Stimulated activated CD8-positive, alpha-beta memory T cell treated with anti-CD3 and anti-CD28 coated beads, Interleukin-7, amount 100 ng/mL, for 1 hour (primary cell): Measurements from ENCODE around the gene USP6.
"Not testable (repeated sequence)": the region's sequence is repeated elsewhere in the genome, so short reads cannot be mapped to it uniquely, and the experiment has no call there.

Experiments used
- DNase-seq, 2 donors: peaks; one replicate each; pipeline ENCODE4 v3.0.0-alpha.2; 2020; ENCODE audit warnings: low read depth in 2 of 2

Gene USP6

DNA sequence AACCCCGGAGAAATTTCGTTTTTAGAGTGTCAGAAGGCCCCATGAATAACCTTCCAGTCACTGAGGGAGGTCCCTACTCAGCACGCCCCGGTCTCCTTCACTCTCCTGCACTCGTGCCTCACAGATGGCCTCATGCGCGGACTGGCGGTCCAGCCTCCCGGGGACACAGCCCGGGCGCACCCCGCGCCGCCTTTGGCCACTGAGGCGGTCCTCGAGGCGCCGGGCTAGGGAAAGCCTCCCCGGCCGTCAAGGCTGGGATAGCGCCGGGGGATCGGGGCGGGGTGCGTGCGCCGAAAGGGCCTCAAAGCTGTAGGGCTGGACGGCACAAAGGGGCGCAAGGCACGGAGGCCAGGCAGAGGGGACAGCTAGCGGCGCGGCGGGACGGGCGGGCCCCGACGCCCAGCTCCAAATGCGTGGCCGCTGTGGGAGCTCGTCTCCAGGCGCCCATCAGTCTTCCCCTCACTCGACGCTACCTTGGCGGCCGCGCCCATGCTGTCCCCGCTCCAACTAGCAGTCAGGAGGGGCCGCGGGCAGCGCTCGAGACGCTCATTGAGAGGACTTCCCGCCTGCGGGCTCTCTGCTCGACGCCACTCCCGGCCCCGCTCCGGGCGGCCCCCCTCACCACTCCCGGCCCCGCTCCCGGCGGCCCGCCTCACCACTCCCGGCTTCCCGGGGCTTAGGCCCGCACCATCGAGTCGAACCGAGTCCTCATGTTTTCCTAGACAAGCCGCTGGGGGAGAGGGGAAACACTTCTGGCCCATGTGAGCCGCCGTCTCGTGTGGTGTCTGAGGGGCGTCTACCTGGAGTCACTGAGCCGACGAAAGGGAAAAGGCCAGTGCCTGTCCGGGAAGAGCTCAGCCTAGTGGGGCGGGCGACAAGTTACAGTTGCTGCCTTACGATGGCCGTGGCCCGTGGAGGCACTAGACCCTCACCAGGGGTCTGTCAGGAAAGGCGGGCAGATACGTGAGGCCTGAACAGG, at the start of gene USP6:
Gene USP6, plus strand, starts transcription at position 360 of the 979 bp plus-strand sequence. CDS start 14,336 bp downstream, outside the sequence.
- DNase-seq = no peak

DNA sequence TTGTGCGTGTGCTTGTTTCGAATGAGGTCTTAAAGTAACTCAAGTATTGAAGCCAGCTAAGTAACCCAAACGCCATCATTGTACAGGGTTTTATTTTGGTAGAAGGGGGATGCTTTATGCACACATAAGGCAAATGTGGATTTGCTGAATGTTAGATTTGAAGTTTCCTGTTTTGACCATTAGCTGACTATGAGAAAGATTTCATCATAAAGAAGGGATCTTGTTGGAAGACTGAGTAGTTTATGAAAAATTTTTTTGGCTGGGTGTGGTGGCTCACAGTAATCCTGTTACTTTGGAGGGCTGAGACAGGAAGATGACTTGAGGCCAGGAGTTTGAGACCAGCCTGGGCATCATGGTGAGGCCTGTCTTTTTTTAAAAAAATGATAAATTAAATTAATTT, 47.6 kb upstream of the USP6 start:
- DNase-seq = no peak

DNA sequence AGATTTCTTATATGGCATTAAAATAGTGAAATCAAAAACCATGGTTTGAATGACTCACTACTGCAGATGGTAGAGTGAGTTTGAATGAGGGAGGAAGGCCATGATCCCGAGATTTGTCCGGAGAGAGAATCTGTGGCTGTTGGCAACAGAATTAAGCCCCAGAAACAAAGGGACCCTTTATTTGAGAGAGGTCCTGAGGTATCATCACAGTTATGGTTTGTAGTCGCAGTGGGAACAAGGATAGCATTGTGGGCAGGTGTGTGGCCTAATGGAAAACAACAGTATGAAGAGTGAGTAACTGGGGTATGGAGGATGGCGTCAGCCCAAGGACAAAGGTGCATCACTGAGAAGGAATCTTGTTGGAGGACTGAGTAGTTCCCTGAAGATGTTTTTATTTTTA, 46.1 kb upstream of the USP6 start:
- no peak for DNase-seq

DNA sequence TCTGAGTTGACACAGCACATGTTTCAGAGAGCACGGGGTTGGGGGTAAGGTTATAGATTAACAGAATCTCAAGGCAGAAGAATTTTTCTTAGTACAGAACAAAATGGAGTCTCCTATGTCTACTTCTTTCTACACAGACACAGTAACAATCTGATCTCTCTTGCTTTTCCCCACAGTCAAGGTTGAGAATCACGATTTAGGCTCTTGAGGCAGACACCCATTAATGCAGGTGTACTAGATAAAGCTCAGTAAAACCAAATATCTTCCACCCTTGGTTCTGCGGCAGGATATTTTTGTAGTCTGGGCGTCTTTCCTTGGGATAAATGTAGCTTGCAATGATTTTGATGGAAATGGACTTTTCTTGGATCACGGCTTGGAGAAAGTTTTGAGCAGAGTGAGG, 40.4 kb upstream of the USP6 start:
- not testable (repeated sequence) for DNase-seq

DNA sequence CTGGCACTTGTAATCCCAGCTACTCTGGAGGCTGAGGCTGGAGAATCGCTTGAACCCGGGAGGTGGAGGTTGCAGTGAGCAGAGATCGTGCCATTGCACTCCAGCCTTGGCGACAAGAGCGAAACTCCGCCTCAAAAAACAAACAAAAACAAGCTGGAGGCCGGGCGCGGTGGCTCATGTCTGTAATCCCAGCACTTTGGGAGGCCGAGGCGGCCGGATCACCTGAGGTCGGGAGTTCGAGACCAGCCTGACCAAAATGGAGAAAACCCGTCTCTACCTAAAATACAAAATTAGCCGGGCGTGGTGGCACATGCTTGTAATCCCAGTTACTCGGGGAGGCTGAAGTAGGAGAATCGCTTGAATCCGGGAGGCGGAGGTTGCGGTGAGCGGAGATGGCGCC, 38.6 kb upstream of the USP6 start:
- DNase-seq = not testable (repeated sequence)

DNA sequence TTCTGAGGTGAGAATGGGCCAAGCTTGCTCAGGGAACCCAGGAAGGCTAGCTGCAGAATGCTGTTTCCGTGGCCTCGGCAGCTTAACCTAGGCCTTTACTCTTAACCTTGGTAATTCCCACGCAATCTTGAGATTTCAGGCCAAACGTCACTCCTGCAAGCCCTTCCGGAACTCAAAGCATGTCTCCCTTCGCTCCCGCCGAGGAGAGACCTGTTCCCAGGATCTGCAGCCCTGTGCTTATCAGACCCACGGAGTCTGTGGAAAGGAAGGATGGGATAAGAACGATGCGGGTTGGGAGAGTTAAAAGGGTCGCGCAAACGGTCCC, 38.1 kb upstream of the USP6 start:
- no peak for DNase-seq

DNA sequence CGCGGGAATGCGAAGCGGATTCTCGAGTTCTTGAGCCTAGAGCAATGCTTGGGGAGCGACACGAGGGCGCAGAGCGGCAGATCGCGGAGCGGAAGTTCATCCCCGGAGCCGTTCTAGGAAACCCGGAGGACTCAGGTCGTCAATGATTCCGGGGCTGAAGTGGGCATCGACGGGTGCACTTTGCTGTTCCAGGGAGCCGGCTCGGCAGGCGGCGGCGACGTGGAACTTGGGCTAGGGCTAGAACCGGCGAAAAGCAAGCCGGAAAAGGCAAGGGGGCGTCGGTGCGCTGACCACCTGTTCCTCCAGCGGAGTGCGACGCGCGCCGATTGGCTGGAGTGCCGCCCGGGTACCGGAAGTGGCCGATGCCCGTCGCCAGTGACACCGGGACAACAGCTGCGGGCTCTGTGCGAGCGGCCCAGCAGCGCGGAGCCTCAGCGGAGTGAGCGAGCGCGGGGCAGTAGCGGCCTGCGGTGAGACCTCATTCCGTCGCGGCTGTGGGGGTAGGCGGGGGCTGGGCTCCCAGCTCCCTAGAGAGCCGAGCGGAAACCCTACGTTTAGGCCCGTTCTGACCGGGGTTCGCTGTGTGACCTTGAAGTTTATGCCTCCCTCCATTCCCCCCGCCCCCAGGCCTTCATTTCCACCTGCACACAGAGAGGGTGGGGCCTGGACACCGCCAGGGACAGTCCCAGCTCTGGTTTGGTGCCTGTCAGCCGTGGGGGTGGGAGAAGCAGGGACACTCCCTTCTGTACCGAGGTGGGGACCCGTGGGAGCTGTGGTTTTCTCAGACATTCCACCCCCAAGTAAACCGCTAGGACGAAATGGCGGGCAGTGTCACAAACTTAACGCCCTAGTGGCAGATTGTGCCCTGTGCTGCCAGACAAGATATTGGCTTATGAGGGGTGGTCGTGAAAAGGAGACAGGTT, 37.5 kb upstream of the USP6 start, which contains the start of gene ZFP3:
Gene ZFP3, plus strand, starts transcription at position 362 of the 923 bp plus-strand sequence. CDS start 13,038 bp downstream, outside the sequence.
- DNase-seq = peak; percentile 37 to 50

DNA sequence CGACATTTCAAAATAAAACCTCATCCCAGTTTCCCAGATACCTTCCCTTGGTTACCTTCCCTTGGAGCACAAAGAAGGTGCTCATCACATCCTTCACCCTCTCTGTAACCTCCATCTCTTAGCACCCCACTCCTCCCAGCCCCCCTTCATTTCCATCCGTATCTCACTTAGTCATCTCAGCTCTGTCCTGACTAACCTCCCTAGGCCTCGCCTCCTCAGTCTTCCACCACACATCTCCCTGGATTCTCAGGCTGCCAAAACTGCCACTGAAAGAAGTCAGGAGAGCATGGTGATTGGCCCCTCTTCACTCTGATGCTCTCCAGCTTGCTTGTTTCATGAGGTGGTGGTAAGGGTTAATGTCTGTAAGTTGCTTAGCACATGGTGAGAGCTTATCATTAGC, 35.2 kb upstream of the USP6 start:
- no peak for DNase-seq

DNA sequence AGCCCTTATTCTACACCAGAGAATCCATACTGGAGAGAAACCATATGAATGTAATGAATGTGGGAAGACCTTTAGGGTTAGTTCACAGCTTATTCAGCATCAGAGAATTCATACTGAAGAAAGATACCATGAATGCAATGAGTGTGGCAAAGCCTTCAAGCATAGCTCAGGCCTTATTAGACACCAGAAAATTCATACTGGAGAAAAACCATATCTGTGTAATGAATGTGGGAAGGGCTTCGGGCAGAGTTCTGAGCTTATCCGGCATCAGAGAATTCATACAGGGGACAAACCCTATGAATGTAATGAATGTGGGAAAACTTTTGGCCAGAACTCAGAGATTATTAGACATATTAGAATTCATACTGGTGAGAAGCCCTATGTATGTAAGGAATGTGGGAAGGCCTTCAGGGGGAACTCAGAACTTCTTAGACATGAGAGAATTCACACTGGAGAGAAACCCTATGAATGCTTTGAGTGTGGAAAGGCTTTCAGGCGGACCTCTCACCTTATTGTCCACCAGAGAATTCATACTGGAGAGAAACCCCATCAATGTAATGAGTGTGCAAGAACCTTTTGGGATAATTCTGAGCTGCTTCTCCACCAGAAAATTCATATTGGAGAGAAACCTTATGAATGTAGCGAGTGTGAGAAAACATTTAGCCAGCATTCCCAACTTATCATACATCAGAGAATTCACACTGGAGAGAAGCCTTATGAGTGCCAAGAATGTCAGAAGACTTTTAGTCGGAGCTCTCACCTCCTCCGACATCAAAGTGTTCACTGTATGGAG, 23.4 kb upstream of the USP6 start:
- DNase-seq = no peak

DNA sequence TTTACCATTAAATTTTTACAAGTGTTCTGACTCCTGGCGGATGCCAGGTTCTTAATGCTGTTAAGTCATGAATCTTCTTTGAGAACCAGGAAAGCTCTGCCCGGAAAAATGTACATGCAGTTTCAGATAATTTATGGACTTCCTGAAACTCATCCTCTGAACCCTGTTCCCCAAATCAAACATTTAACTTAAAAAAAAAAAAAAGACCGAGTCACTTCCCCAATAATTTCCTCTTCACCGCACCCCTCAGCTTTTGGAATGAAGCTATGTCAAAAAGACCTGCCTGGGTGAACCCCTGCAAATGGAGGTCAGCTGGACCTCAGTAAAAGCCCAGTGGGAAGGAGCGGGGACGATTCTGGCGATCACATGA, 19.1 kb upstream of the USP6 start:
- DNase-seq = no peak

DNA sequence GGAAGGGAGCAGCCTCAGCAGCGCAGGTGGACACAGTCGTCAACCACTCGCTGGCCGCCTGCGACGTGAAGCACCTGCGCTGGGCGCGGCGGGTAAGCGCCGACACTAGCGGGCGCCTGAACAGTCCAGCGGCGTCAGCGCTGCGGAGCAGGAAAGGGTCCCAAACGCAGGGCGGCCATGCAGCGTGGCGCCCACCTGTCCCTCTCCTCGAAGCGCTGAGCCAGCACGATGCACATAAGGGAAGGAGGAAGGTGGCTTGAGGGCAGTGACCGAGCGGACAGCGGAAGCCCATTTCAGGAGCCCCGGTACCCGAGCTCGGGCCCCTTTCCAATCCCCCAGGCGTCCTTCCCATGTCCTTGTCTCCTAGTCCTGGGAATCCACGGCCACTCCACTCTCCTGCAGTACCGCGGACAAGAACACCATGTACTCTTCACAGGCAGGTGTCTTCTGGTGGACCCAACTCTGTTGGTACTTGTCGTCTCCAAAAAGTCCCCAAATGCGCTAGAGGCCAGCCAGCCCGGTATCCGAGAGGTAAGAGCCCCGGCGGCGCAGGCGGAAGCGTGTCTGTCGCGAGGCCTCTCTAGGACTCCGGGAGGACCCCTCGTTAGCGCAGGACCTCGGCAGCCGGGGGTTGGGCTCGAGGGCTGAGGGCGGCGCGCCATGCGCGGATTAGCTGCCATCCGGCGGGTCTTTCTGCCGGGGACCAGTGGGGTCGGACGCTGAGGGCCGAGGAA, 18.6 kb upstream of the USP6 start:
- DNase-seq = peak; percentile 15 to 20

DNA sequence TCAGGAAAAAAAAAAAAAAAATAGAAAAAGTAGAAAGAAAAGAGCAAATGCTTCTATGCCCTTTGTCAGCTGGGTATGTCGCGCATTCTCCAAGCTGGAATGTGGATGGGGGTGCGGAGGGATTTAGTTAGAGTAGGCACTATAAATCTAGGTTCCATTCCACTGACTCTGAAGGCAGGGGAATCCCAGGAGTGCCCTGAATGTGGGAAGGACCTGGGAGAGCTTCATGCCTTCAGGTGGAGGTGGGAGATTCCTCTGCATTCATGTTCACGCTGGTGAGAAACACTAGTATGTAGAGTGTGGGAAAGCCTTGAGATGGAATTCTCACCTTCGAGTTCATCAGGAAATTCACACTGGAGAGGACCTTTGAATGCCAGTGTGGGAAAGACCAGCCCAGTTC, 16.6 kb upstream of the USP6 start:
- DNase-seq = no peak

DNA sequence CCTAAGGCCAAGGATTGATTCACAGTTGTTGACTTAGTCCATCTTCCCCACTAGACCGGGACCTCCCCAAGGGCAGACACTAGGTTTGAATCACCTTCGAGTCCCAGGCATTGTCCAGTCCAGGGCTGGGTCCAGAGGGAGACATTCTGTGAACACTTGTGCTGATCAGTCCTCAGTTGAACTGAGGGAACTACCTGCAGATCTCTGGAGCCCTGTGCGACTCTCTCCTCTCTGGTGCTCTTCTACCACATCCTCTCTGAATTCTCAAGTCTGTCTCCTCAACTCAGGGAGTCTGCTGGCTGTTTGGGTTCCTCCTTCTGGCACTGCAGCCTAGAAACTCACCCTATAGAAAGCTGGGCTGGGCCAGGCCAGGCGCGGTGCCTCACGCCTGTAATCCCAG, 15.0 kb upstream of the USP6 start:
- DNase-seq = no peak

DNA sequence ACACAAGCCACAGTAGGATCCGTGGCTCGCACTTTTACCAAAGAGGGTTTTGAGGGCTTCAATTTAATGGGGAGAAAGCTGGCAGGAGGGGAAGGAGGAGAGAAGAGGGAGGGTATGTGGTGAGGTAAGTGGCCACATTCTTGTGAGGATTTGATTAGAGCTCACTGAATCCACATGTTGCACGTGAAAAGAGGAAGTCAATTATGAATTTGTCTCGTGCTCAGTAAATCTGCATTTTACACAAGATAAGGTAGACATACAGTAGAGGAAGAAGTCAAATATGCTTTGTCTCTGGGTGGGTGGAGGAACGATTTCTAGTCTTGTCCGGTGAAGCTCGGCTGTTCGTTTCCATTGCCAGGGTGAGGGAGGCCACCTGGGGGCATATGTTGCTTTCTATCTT, 5.0 kb upstream of the USP6 start:
- DNase-seq = no peak

DNA sequence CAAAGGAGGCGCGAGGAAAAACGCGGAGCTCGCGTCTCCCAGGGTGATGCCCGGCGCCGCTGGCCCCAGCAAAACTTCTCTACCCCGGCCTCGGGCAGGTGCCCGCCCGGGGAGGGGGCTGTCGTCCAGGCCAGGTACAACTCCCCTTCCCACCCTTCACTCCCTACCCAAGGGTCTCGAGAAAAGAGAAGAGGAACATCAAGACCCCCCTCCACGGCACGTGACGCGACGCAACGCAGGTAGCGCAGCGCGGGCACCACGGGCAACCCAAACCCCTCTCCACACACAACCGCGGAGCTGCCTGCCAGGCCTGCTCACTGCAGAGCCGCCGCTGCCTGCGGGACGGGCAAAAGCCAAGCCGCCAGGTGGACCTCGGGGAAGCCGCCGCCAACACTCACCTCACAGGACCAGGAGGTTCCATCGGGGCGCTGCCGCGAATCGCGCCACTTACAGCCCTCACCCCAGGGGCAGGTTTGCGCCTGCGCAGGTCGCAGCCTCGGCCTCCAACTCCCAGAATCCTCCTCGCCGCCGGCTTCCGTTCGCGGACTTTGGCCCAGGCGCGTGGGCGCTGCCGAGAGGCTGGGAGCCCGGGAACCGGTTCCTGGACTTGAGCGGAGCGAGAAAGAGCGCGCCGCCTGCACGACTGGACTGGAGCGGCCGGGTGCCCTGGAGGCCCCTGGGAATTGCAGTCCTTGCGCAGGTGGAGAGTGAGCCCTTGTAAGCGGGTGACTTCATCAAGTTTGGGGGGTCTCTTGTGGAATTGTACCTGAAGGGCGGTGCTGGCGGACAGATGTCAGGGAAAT, 4.2 kb upstream of the USP6 start, which contains the start of gene ZNF232:
Gene ZNF232, minus strand, starts transcription at position 477 of the 803 bp plus-strand sequence. Its CDS starts 56 bp downstream, at position 421.
- peak; percentile 76 to 78 for DNase-seq

DNA sequence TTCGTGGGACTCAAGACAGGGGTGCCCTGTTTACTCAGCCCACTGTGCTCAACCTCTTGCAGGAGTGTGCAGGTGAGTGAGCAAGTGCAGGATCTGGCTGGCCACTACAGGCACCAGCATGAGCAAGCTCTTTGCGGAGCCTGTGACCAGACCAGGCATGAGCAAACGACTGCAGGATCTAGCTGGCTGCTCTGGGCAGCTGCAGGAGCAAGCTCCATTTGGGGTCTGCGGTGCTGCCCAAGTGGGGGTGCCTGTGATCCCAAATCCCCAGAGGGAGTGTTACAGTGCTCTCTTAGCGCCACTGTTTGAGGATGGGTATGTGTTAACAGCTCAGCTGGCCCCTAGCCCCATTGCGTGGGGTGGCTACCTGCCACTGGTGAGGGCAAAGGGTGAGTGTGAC, 2.4 kb downstream of the USP6 start:
- no peak for DNase-seq

DNA sequence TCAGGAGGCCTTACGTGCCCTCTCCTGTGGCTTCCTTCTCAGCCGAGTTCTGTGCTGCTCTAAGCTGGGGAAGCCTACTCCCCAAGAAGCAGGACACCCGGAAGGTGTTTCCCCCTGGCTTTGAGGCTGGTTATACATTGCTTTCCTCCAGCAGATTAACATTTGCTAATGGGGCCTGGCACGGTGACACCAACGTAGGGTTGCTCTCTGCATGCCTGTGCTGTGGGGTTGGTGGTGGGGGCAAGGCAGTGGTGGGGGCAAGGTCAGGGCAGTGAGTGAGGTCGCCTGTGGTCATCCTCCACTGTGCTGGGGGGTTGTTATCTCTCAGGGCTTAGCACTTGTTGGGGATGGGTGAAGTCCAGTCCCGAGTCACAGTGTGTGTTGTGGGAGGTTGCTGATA, 4.2 kb downstream of the USP6 start:
- DNase-seq = no peak

DNA sequence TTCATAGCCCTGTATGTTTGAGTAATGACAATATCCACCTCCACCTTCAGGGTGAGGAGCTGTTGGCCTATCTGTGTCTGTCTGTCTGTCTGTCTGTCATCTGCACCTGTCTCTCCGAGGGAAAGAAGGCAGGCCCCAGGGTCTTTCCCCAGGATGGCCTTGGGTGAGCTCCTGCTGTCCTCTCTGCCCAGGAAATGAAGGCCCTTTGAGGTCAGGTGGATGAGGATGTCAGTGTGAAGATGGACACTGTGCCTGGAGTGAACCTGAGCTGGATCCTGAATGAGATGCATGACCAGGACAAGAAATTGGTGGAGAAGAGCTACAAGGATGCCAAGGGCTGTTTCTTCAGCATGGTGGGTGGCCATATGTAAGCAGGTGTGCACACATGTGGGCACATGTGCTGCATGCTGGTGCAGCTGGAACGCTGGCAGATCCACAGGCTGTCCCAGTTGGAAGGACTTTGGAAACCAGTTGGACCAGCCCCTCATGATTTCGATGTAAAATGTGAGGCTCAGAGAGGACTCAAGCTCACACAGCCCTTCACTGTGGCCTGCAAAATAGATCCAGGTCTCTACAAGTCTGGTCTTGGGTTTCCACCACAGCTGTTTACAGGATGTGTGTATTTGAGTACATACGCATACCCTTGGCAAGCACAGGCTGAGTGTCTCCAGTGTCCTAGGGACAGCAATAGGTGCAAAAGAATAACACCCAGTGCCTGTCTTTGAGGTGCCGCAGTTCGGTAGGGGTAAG, 4.8 kb downstream of the USP6 start:
- DNase-seq = not testable (repeated sequence)

DNA sequence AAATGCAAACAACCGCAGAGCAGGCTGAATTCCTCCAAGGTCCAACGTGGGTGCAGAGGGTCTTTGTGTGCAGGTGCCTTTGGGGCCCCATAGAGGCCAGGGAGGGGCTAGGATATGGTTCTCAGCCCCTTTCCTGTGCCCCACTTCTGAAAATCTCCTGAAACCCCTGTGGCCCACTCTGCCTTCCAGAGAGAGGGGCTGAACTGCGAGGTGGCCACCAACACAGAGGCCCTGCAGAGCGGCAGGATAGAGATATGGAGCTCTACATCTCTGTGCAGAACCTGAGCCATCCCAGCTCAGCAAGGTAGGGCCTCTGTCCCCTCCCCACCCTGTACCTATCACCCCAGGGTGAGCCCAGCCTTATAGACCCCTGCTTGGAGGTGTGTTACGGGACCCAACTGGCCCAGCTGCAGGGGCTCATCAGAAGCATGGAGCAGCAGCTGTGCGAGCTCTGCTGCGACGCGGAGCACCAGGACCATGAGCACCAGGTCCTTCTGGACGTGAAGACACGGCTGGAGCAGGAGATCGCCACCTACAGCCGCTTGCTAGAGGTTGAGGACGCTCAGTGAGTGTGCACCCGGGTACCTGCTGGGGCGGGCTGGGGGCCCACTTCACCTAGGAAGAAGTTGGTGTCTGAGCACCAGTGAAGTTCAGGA, 5.5 kb downstream of the USP6 start:
- DNase-seq = no peak
